Right lobe of liver (tissue), 6 donors: ENCODE data around the gene SLC4A4. TPM values are rescaled to one million over a fixed set of nuclear protein-coding genes. Genes with fewer than 3 reads are reported as not detected.

Experiments used
- ATAC-seq, 4 donors: fragments of 200-7000 bp; cut with Tn5 transposase; one replicate each; pipeline ENCODE4 v1.9.1; 2020; ENCODE audit warnings: mild to moderate bottlenecking in 4 of 4, moderate library complexity in 4 of 4
- DNase-seq, 3 donors: peaks; one replicate each; pipeline ENCODE4 v3.0.0-alpha.2; 2020
- H3K27ac ChIP-seq, 3 donors: fragments of 200-600 bp; one replicate each; pipeline ENCODE4 v1.8.0; 2022
- H3K27me3 ChIP-seq, 2 donors: fragments of 200-600 bp; one replicate each; pipeline ENCODE4 v1.8.0; 2022
- H3K36me3 ChIP-seq, 4 donors: fragments of 200-600 bp; sonication (generic) in 1 of 4; one replicate each; pipeline versions ENCODE4 v1.5.1 to v1.8.0; 2017 to 2022; ENCODE audit warnings: control low read depth in 1 of 4
- H3K4me1 ChIP-seq, 4 donors: fragments of 200-600 bp; sonication (generic) in 1 of 4; one replicate each; pipeline versions ENCODE4 v1.5.1 to v1.8.0; 2017 to 2022; ENCODE audit warnings: control low read depth in 1 of 4
- H3K4me3 ChIP-seq, 3 donors: fragments of 200-600 bp; one replicate each; pipeline ENCODE4 v1.8.0; 2022
- H3K9me3 ChIP-seq, 4 donors: fragments of 200-600 bp; sonication (generic) in 1 of 4; one replicate each; pipeline versions ENCODE4 v1.5.1 to v1.8.0; 2017 to 2022; ENCODE audit warnings: control low read depth in 1 of 4
- CTCF ChIP-seq, 4 donors: fragments of 200-600 bp in 3 of 4; fragments of 450-650 bp in 1 of 4; IDR thresholded peaks; one replicate each; pipeline versions ENCODE4 v1.5.1 to v1.8.0; 2016 to 2022; ENCODE audit warnings: antibody characterized with exemption in 4 of 4, mild to moderate bottlenecking in 2 of 4
- POLR2A ChIP-seq: fragments of 450-650 bp; IDR thresholded peaks from one replicate; pipeline ENCODE4 v1.6.1; 2017; ENCODE audit warnings: antibody characterized with exemption, mild to moderate bottlenecking
- WGBS: methylation state at CpG from one replicate; pipeline ENCODE4 v1.1.6; 2018; ENCODE audit warnings: low coverage, low lambda C conversion rate; ENCODE audit not compliant: insufficient coverage; ENCODE audit errors: missing lambda C conversion rate; 5-methylcytosine and 5-hydroxymethylcytosine counted together
- intact Hi-C, 2 donors: fragments of 100-400 bp; cut with DNase I; formaldehyde crosslinking; loops; one replicate each; pipeline versions ENCODE4 v1.11.2 to v1.14.1; 2022
- total RNA-seq, 6 experiments: library from RNA; depleted of rRNA in 2 of 6; stranded (reverse); fragments of >200 nt in 2 of 6; fragmentation: NEBNext Ultra II Directional in 3 of 6; extraction: Animal tissue kit (Norgen Biotek cat#: 25700) in 3 of 6; gene quantifications; one replicate each; pipeline versions ENCODE4 v1.1.0 to v1.2.4, GENCODE V29; 2016 to 2023
- donor health status: DM: no; HTN: yes; CAD: no.
- donor health status: DM: no; HTN: no; CAD: no.
- donor health status: DM: no; HTN: no; CAD: no.
- donor health status: DM: no; HTN: yes; CAD: no.
- donor health status: DM: no; HTN: yes; CAD: no.

Gene SLC4A4
- total RNA-seq, 6 experiments from 2014 or later = 16.5 to 28.7 (median 24.4) TPM

GRCh38 chr4:71468116-71468710, 129.4 kb downstream of the SLC4A4 start:
- DNase-seq = no peak
- TF ChIP-seq POLR2A (no peak), CTCF (IDR thresholded peaks at IDR 0.05) (no peak)
- no peak for ATAC-seq
- H3K27ac ChIP-seq = no peak overlapping the region
- no peaks in the 10 kb centered on the region for H3K27me3 ChIP-seq
- WGBS = 72% methylated on average over 2 of the region's 2 CpGs
- no peaks in the 10 kb centered on the region for H3K9me3 ChIP-seq
- H3K4me1 ChIP-seq = no peaks in the 10 kb centered on the region
- intact Hi-C loops = no loop called here
- no peak overlapping the region for H3K4me3 ChIP-seq
- H3K36me3 ChIP-seq = no peaks in the 10 kb centered on the region

GRCh38 chr4:71469541-71469940, 130.7 kb downstream of the SLC4A4 start:
- DNase-seq (no peak), ATAC-seq (no peak)
- H3K4me3 ChIP-seq = no peak overlapping the region
- no peak overlapping the region for H3K27ac ChIP-seq
- intact Hi-C loops = no loop called here
- TF ChIP-seq CTCF (IDR thresholded peaks at IDR 0.05) (no peak), POLR2A (no peak)
- H3K4me1 ChIP-seq = no peaks in the 10 kb centered on the region
- H3K27me3 ChIP-seq = no peaks in the 10 kb centered on the region
- no peaks in the 10 kb centered on the region for H3K36me3 ChIP-seq
- H3K9me3 ChIP-seq = no peaks in the 10 kb centered on the region

- no peaks in the 10 kb centered on the region for H3K4me1 ChIP-seq
- no peaks in the 10 kb centered on the region for H3K9me3 ChIP-seq
- DNase-seq (no peak), ATAC-seq (no peak)
- H3K27me3 ChIP-seq = no peaks in the 10 kb centered on the region
- H3K36me3 ChIP-seq = no peaks in the 10 kb centered on the region
- no peak overlapping the region for H3K27ac ChIP-seq
- no peak for TF ChIP-seq POLR2A
- TF ChIP-seq CTCF (IDR thresholded peaks at IDR 0.05) = no peak
- H3K4me3 ChIP-seq = no peak overlapping the region
- intact Hi-C loops = no loop called here
Measured at GRCh38 chr4:71470524-71470923, 131.7 kb downstream of the SLC4A4 start.

- WGBS = 100% methylated on average over 2 of the region's 2 CpGs
- DNase-seq = no peak
- H3K27ac ChIP-seq = no peak overlapping the region
- H3K27me3 ChIP-seq = no peaks in the 10 kb centered on the region
- H3K36me3 ChIP-seq = no peaks in the 10 kb centered on the region
- ATAC-seq = no peak
- H3K9me3 ChIP-seq = no peaks in the 10 kb centered on the region
- intact Hi-C loops = no loop called here
- no peak overlapping the region for H3K4me3 ChIP-seq
- TF ChIP-seq CTCF (IDR thresholded peaks at IDR 0.05) (no peak), POLR2A (no peak)
- peaks cover 0 to 9% (median 0%) of the 10 kb centered on the region in 4 donors for H3K4me1 ChIP-seq
Measured at GRCh38 chr4:71472946-71473345, 134.1 kb downstream of the SLC4A4 start.
